Nephron progenitor cell (in vitro differentiated cells): ENCODE results near the gene MYO5A.
"Not testable (repeated sequence)": the region's sequence is repeated elsewhere in the genome, so short reads cannot be mapped to it uniquely, and the experiment has no call there.

Experiments used
- DNase-seq: peaks from one replicate; pipeline ENCODE4 v3.0.0; 2021
- H3K27ac Mint-ChIP-seq: 2 replicates; pipeline ENCODE4 v1.8.0; 2021; ENCODE audit warnings: mild to moderate bottlenecking, moderate library complexity, mixed read lengths
- H3K27me3 Mint-ChIP-seq: 2 replicates; pipeline ENCODE4 v1.8.0; 2021; ENCODE audit warnings: mild to moderate bottlenecking, low read depth, mixed read lengths; ENCODE audit not compliant: poor library complexity
- H3K36me3 Mint-ChIP-seq: 2 replicates; pipeline ENCODE4 v1.8.0; 2021; ENCODE audit warnings: low read depth, mixed read lengths
- H3K4me1 Mint-ChIP-seq: 2 replicates; pipeline ENCODE4 v1.8.0; 2021; ENCODE audit warnings: mixed read lengths
- H3K4me3 Mint-ChIP-seq: 2 replicates; pipeline ENCODE4 v1.8.0; 2021; ENCODE audit warnings: mild to moderate bottlenecking, moderate library complexity, mixed read lengths
- H3K9me3 Mint-ChIP-seq: 2 replicates; pipeline ENCODE4 v1.8.0; 2021; ENCODE audit warnings: mild to moderate bottlenecking, moderate library complexity, mixed read lengths
- CTCF ChIP-seq: fragments of 200-600 bp; sonication (generic); IDR thresholded peaks from 2 replicates; pipeline ENCODE4 v1.5.0; 2021; ENCODE audit warnings: antibody characterized with exemption

MYO5A gene

GRCh38 chr15:52448011-52448890 lies 80.4 kb downstream of the MYO5A start:
- Mint-ChIP-seq H3K4me3 (no peak overlapping the region), H3K9me3 (peaks cover 18% of the 10 kb centered on the region), H3K27ac (no peak overlapping the region), H3K36me3 (no peaks in the 10 kb centered on the region), H3K27me3 (peaks cover 3% of the 10 kb centered on the region), H3K4me1 (no peaks in the 10 kb centered on the region)
- DNase-seq, result no peak
- no peak for TF ChIP-seq CTCF

- no peak overlapping the region for H3K27ac Mint-ChIP-seq
- peaks cover 7% of the 10 kb centered on the region for H3K9me3 Mint-ChIP-seq
- H3K4me3 Mint-ChIP-seq, result no peak overlapping the region
- no peaks in the 10 kb centered on the region for H3K36me3 Mint-ChIP-seq
- H3K4me1 Mint-ChIP-seq, result no peaks in the 10 kb centered on the region
- no peak for DNase-seq
- no peak for TF ChIP-seq CTCF
- no peaks in the 10 kb centered on the region for H3K27me3 Mint-ChIP-seq
These were observed 82.7 kb downstream of the MYO5A start for GRCh38 chr15:52445954-52446353.

- H3K27ac Mint-ChIP-seq, result no peak overlapping the region
These were observed 83.1 kb downstream of the MYO5A start for GRCh38 chr15:52445553-52445952.

GRCh38 chr15:52443205-52443604 lies 85.5 kb downstream of the MYO5A start:
- not testable (repeated sequence) for H3K27me3 Mint-ChIP-seq, DNase-seq, H3K36me3 Mint-ChIP-seq, H3K9me3 Mint-ChIP-seq, H3K4me3 Mint-ChIP-seq, H3K27ac Mint-ChIP-seq, H3K4me1 Mint-ChIP-seq

More at GRCh38 chr15:52445553-52445952, 83.1 kb downstream of the MYO5A start:
- no peaks in the 10 kb centered on the region for H3K27me3 Mint-ChIP-seq
- TF ChIP-seq CTCF, result no peak
- H3K36me3 Mint-ChIP-seq, result no peaks in the 10 kb centered on the region
- no peak overlapping the region for H3K4me3 Mint-ChIP-seq
- H3K4me1 Mint-ChIP-seq, result no peaks in the 10 kb centered on the region
- H3K9me3 Mint-ChIP-seq, result peaks cover 7% of the 10 kb centered on the region
- DNase-seq, result no peak

- TF ChIP-seq CTCF, result no peak
- no peak overlapping the region for H3K4me3 Mint-ChIP-seq
- no peaks in the 10 kb centered on the region for H3K36me3 Mint-ChIP-seq
- H3K27me3 Mint-ChIP-seq, result no peaks in the 10 kb centered on the region
- peaks cover 7% of the 10 kb centered on the region for H3K9me3 Mint-ChIP-seq
- no peak overlapping the region for H3K27ac Mint-ChIP-seq
- no peaks in the 10 kb centered on the region for H3K4me1 Mint-ChIP-seq
- DNase-seq, result no peak
These were observed 86.8 kb downstream of the MYO5A start for GRCh38 chr15:52441841-52442240.

GRCh38 chr15:52440946-52441345 lies 87.7 kb downstream of the MYO5A start:
- Mint-ChIP-seq H3K27ac (no peak overlapping the region), H3K4me1 (no peaks in the 10 kb centered on the region), H3K27me3 (peaks cover 5% of the 10 kb centered on the region), H3K36me3 (no peaks in the 10 kb centered on the region), H3K9me3 (peaks cover 7% of the 10 kb centered on the region), H3K4me3 (no peak overlapping the region)
- no peak for DNase-seq
- no peak for TF ChIP-seq CTCF
